NCI-H345 (cell line): ENCODE data around the gene PABPN1L.
A peak's percentile ranks its signal among the peaks of the same experiment; 100 is the strongest.
"Not testable (repeated sequence)": the region's sequence is repeated elsewhere in the genome, so short reads cannot be mapped to it uniquely, and the experiment has no call there.

Source experiments
- DNase-seq: peaks from one replicate; lab custom pipeline; 2025; lab: John Stamatoyannopoulos, UW

Gene PABPN1L

GRCh38 chr16:88827727-88828126 lies 38.7 kb downstream of the PABPN1L start:
- no peak for DNase-seq

- no peak for DNase-seq
These were observed 40.2 kb downstream of the PABPN1L start for GRCh38 chr16:88826070-88826840.

DNA sequence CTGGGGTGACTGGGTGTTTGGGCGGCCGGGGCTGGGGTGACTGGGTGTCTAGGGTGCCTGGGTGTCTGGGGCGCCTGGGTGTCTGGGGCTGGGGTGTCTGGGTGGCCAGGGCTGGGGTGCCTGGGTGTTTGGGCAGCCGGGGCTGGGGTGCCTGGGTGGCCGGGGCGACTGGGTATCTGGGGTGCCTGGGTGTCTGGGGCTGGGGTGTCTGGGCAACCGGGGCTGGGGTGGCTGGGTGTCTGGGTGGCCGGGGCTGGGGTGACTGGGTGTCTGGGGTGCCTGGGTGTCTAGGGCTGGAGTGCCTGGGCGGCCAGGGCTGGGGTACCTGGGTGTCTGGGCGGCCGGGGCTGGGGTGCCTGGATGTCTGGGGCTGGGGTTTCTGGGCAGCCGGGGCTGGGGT lies 41.3 kb downstream of the PABPN1L start:
- no peak for DNase-seq

- no peak for DNase-seq
These were observed 42.0 kb downstream of the PABPN1L start for GRCh38 chr16:88824256-88825077.

DNA sequence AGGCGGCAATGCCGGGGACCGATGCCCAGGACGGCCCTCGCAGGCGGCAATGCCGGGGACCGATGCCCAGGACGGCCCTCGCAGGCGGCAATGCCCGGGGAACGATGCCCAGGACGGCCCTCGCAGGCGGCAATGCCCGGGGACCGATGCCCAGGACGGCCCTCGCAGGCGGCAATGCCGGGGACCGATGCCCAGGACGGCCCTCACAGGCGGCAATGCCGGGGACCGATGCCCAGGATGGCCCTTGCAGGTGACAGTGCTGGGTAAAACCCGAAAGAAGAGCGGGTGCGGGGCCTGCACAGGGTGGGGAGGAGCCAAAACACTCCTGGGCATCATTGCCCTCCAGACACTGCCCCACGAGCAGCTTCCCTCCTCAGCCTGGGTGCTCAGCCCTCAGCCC lies 42.8 kb downstream of the PABPN1L start:
- DNase-seq = not testable (repeated sequence)

- DNase-seq = no peak
These were observed 44.0 kb downstream of the PABPN1L start for GRCh38 chr16:88822281-88823040.

- DNase-seq = no peak
These were observed 45.2 kb downstream of the PABPN1L start for GRCh38 chr16:88821168-88821850.

DNA sequence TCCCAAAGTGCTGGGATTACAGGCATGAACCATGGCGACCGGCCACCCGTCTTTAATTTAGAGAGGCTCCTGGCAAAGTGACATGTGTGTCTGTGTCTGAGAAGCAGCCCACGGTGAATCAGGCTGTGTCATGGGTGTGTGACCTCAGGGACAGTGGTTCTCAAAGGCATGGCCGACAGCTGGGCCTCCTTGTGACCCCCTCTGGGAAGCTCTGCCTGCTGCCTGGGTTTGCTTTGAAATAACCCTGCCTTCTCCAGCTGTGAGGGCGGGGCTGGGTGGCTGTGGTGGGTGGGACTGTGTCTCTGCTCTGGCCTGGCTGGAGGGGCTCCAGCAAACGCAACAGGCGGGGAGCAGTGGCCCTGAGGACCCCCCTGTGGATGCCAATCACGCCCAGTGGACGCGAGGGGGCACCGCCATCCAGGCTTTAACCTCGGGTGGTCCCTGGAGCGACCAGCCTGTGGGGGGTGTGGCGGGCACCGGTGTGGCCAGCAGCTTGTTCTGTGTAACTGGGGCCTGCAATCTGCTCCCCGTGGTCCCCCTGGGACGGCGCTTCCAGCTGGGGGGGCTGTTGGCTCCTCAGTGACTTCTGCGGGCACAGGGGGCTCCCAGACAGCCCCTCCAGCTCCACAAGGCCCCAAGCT lies 46.0 kb downstream of the PABPN1L start:
- no peak for DNase-seq

GRCh38 chr16:88819126-88819525 lies 47.3 kb downstream of the PABPN1L start:
- DNase-seq = no peak

- no peak for DNase-seq
These were observed 47.9 kb downstream of the PABPN1L start for GRCh38 chr16:88818575-88818874.

DNA sequence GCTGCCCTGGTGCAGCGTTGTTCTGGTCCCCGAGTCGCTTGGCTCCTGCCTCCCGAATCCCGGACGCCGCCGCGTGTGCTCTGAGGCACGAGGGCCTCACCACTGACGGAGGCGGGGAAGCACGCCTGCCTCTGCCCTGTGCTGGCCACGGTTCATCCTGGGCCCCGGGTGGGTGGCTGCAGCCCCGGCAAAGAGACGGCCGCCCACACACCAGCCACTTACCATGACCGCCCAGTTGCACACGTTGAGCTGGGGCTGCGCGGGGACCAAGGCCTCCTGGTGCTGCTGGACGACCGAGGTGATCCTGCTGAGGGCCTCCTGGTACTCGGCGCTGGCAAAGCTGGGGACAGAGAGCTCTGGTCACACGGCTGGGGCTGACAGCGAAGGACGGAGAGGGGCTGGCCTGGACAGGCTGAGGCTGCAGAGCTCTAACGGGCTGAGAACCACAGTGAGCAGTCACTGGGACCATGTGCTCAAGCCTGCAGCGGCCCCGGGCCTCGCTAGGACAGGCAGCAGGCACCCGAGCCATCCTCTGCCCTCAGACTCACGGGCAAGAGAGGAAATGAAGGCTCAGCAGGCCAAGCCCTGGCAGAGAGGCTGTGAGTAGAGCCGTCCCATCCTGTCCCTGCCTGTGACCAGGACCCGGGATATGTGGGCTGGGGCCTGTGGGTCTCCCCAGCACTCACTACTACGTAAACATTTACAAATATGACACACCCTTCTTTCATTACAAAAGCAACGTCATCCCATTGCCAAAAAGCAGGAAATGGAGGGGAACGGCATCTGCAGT lies 48.5 kb downstream of the PABPN1L start:
- no peak for DNase-seq

DNA sequence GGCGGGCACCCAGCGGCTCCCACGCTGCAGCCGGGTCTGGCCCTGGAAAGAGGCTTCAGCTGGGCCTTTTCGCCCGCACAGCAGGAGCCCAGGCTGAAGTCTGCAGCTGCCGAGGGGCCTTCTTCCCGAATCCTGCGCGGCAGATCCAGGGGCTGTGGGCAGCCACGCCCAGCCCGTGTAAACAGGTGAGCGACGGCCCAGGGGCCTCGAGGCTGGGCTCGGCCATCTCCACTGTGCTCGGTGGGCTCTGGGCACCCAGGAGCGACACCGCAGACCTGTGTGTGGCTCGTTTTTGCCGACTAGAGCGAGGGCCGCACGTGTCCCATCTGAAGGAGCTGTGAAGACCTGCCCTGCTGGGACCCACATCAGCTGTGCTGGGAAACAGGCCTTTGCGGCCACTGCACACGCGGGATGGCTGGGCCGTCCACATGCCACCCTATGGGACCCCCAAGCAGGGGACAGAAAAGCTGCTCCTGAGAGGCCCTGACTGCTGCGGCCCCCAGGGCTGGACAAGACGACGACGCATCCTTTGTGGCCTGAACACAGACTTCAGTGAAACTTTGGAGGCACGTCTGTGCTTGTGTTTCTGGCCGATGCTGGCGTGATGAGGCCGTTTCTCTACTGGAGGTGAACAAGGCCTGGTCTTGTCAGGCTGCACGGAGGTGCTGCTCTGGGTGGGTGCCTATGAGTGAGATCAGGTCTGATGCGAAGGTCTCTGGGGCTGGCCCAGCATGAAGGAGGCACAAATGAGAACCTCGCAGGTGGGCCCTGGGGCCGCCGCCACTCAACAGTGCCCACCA lies 49.5 kb downstream of the PABPN1L start:
- no peak for DNase-seq

- peak; percentile 13 for DNase-seq
These were observed 50.4 kb downstream of the PABPN1L start for GRCh38 chr16:88815901-88816589.

- no peak for DNase-seq
These were observed 51.2 kb downstream of the PABPN1L start for GRCh38 chr16:88815227-88815626.

- no peak for DNase-seq
These were observed 52.3 kb downstream of the PABPN1L start for GRCh38 chr16:88814144-88814502.
